Pons (tissue), 1 donor: Measurements from ENCODE around the gene ALAS1.

ENCODE experiments used
- DNase-seq: peaks from one replicate; pipeline ENCODE4 v3.0.0-alpha.2; 2016; ENCODE audit warnings: low spot score

Gene ALAS1

GRCh38 chr3:52221141-52221562 lies 23.2 kb downstream of the ALAS1 start:
- no peak for DNase-seq

GRCh38 chr3:52221563-52222318 lies 23.8 kb downstream of the ALAS1 start:
- no peak for DNase-seq

GRCh38 chr3:52222319-52223221 lies 24.6 kb downstream of the ALAS1 start:
- DNase-seq: no peak

- no peak for DNase-seq
These were observed 25.8 kb downstream of the ALAS1 start for GRCh38 chr3:52223449-52224408.

- DNase-seq: no peak
These were observed 27.7 kb downstream of the ALAS1 start, which contains the start of gene TLR9 for GRCh38 chr3:52225452-52226228. Gene TLR9 (minus strand): TSS chr3:52225645. CDS start chr3:52225529, 116 bp downstream.

GRCh38 chr3:52226229-52226817 lies 28.4 kb downstream of the ALAS1 start:
- no peak for DNase-seq

GRCh38 chr3:52227117-52227516 lies 29.2 kb downstream of the ALAS1 start:
- DNase-seq: no peak

GRCh38 chr3:52227766-52228165 lies 29.8 kb downstream of the ALAS1 start:
- DNase-seq: no peak

- DNase-seq: no peak
These were observed 30.3 kb downstream of the ALAS1 start for GRCh38 chr3:52228266-52228665.

- no peak for DNase-seq
These were observed 30.9 kb downstream of the ALAS1 start for GRCh38 chr3:52228751-52229291.

- no peak for DNase-seq
These were observed 31.7 kb downstream of the ALAS1 start for GRCh38 chr3:52229656-52230055.

GRCh38 chr3:52230461-52230860 lies 32.5 kb downstream of the ALAS1 start:
- DNase-seq: no peak

- no peak for DNase-seq
These were observed 33.0 kb downstream of the ALAS1 start for GRCh38 chr3:52230889-52231499.

GRCh38 chr3:52231502-52232278 lies 33.7 kb downstream of the ALAS1 start:
- peak; percentile 46 for DNase-seq

GRCh38 chr3:52232279-52233107 lies 34.5 kb downstream of the ALAS1 start:
- no peak for DNase-seq

- no peak for DNase-seq
These were observed 35.2 kb downstream of the ALAS1 start for GRCh38 chr3:52233108-52233591.

GRCh38 chr3:52233968-52234367 lies 36.0 kb downstream of the ALAS1 start:
- DNase-seq: peak; percentile 60
